HepG2 (cell line): ENCODE measurements around the gene ARL14EPL. TPM values are rescaled to one million over a fixed set of nuclear protein-coding genes. Genes with fewer than 3 reads are reported as not detected.

Source experiments
- CCDC6 ChIP-seq: sonication (generic); formaldehyde crosslinking; IDR thresholded peaks from 2 replicates; pipeline ENCODE4 v1.8.1; 2022; ENCODE audit warnings: mild to moderate bottlenecking, missing genetic modification reagents, moderate library complexity
- DNMT1 ChIP-seq: sonication (generic); formaldehyde crosslinking; IDR thresholded peaks from 2 replicates; pipeline ENCODE4 v1.5.1; 2020; ENCODE audit warnings: mild to moderate bottlenecking, missing genetic modification reagents
- ELF4 ChIP-seq: sonication (generic); formaldehyde crosslinking; IDR thresholded peaks from 2 replicates; pipeline ENCODE4 v1.5.0; 2020; ENCODE audit warnings: missing genetic modification reagents, mild to moderate bottlenecking, moderate library complexity, borderline replicate concordance
- FOXK2 ChIP-seq: fragments of 450-650 bp; IDR thresholded peaks from 2 replicates; pipeline ENCODE4 v1.6.1; 2016
- GABPA ChIP-seq, 2 experiments: IDR thresholded peaks; 2 replicates each; pipeline ENCODE4 v1.6.1; 2011 to 2016; ENCODE audit warnings: low read depth in 2 of 2, low read length in 1 of 2, missing biosample characterization in 1 of 2, missing genetic modification characterization in 1 of 2
- IKZF5 ChIP-seq: IDR thresholded peaks from 2 replicates; pipeline ENCODE4 v1.6.1; 2018; ENCODE audit warnings: missing genetic modification reagents, mild to moderate bottlenecking, missing compliant biosample characterization
- KMT2B ChIP-seq: IDR thresholded peaks from 2 replicates; pipeline ENCODE4 v1.6.1; 2016; ENCODE audit warnings: missing genetic modification reagents, missing compliant biosample characterization
- NBN ChIP-seq: fragments of 450-650 bp; conservative IDR thresholded peaks from 2 replicates; pipeline ENCODE4 v1.6.1; 2017
- NR2C2 ChIP-seq: sonication (generic); formaldehyde crosslinking; IDR thresholded peaks from 2 replicates; pipeline ENCODE4 v1.4.0; 2020; ENCODE audit warnings: missing genetic modification reagents, mild to moderate bottlenecking, moderate library complexity, borderline replicate concordance
- PHB2 ChIP-seq: fragments of 450-650 bp; IDR thresholded peaks from 2 replicates; pipeline ENCODE4 v1.6.1; 2018; ENCODE audit not compliant: partially characterized antibody
- PHF20 ChIP-seq: sonication (generic); formaldehyde crosslinking; IDR thresholded peaks from 2 replicates; pipeline ENCODE4 v1.5.0; 2020; ENCODE audit warnings: mild to moderate bottlenecking, missing genetic modification reagents
- SALL1 ChIP-seq: sonication (generic); formaldehyde crosslinking; IDR thresholded peaks from 2 replicates; pipeline ENCODE4 v1.8.0; 2022; ENCODE audit warnings: mild to moderate bottlenecking, missing genetic modification reagents
- SIX4 ChIP-seq: sonication (generic); formaldehyde crosslinking; IDR thresholded peaks from 2 replicates; pipeline ENCODE4 v1.4.0; 2020; ENCODE audit warnings: missing genetic modification reagents
- SNAPC5 ChIP-seq: sonication (generic); formaldehyde crosslinking; IDR thresholded peaks from 2 replicates; pipeline ENCODE4 v1.8.1; 2023; ENCODE audit warnings: mild to moderate bottlenecking, missing genetic modification reagents, borderline replicate concordance
- SP140L ChIP-seq: sonication (generic); formaldehyde crosslinking; IDR thresholded peaks from 2 replicates; pipeline ENCODE4 v1.4.0; 2020; ENCODE audit warnings: missing genetic modification reagents, borderline replicate concordance
- SRSF4 ChIP-seq: fragments of 200-400 bp; formaldehyde crosslinking; IDR thresholded peaks from one replicate; pipeline ENCODE4 v1.6.1; 2018; ENCODE audit warnings: mild to moderate bottlenecking, low read depth, low read length, moderate library complexity; ENCODE audit not compliant: poor library complexity, severe bottlenecking
- TBL1XR1 ChIP-seq: fragments of 150-350 bp; IDR thresholded peaks from 2 replicates; pipeline ENCODE4 v1.6.1; 2014; ENCODE audit warnings: borderline replicate concordance, low read length; ENCODE audit not compliant: partially characterized antibody
- ZBTB7B ChIP-seq: sonication (generic); formaldehyde crosslinking; IDR thresholded peaks from 2 replicates; pipeline ENCODE4 v1.4.0; 2020; ENCODE audit warnings: missing genetic modification reagents
- ZC3H13 ChIP-seq: sonication (generic); formaldehyde crosslinking; IDR thresholded peaks from 2 replicates; pipeline ENCODE4 v1.8.1; 2023; ENCODE audit warnings: mild to moderate bottlenecking, missing genetic modification reagents, moderate library complexity
- ZNF552 ChIP-seq: sonication (generic); formaldehyde crosslinking; IDR thresholded peaks from 2 replicates; pipeline ENCODE4 v1.9.0; 2022; ENCODE audit warnings: missing genetic modification reagents, mild to moderate bottlenecking, borderline replicate concordance
- ZNF580 ChIP-seq: IDR thresholded peaks from 2 replicates; pipeline ENCODE4 v1.6.1; 2016; ENCODE audit warnings: low read depth, borderline replicate concordance
- ZNF746 ChIP-seq: sonication (generic); formaldehyde crosslinking; IDR thresholded peaks from 2 replicates; pipeline ENCODE4 v1.8.0; 2022; ENCODE audit warnings: mild to moderate bottlenecking, missing genetic modification reagents
- ZNF784 ChIP-seq: sonication (generic); formaldehyde crosslinking; IDR thresholded peaks from 2 replicates; pipeline ENCODE4 v1.5.1; 2020; ENCODE audit warnings: missing genetic modification reagents, mild to moderate bottlenecking, borderline replicate concordance
- ZNF83 ChIP-seq: sonication (generic); formaldehyde crosslinking; IDR thresholded peaks from 2 replicates; pipeline ENCODE4 v1.4.0; 2020; ENCODE audit warnings: missing genetic modification reagents, mild to moderate bottlenecking, borderline replicate concordance
- ZUFSP ChIP-seq: sonication (generic); formaldehyde crosslinking; IDR thresholded peaks from 2 replicates; pipeline ENCODE4 v1.9.0; 2021; ENCODE audit warnings: missing genetic modification reagents, mild to moderate bottlenecking, borderline replicate concordance
- polyA plus RNA-seq, 8 experiments: library from polyadenylated mRNA; depleted of rRNA in 3 of 8; stranded (reverse) in 7 of 8; unstranded in 1 of 8; fragments of >200 nt; fragmentation: Illumina TruSeq in 4 of 8; extraction: Trizol in 4 of 8; gene quantifications; 2 replicates each; pipeline versions ENCODE4 v1.2.1 to v1.2.3, GENCODE V29; 2011 to 2016; ENCODE audit warnings: low read depth in 4 of 8, missing spikeins in 1 of 8, mixed read lengths in 1 of 8; ENCODE audit not compliant: insufficient read depth in 1 of 8
- total RNA-seq, 5 experiments: library from RNA; depleted of rRNA; stranded (reverse); fragments of >200 nt; fragmentation: Illumina TruSeq; extraction: Trizol; gene quantifications; 2 replicates each; pipeline ENCODE4 v1.2.3, GENCODE V29; 2016; ENCODE audit warnings: low read depth in 1 of 5

The ARL14EPL gene
- total and polyA plus RNA-seq, 2 of the 13 experiments (the other 11 are each of a cell fraction or from before 2014, with no cell fraction given): not detected

- TF ChIP-seq CCDC6 (CRISPR knock-in tag) (no peak), ZNF552 (CRISPR knock-in tag) (no peak), SNAPC5 (no peak), KMT2B (peak; percentile 95), TBL1XR1 (no peak), SRSF4 (no peak), DNMT1 (CRISPR knock-in tag) (peak; percentile 85; the same call in 1 of the 2 replicates), ZNF784 (CRISPR knock-in tag) (peak; percentile 65; the same call in 1 of the 2 replicates), PHF20 (CRISPR knock-in tag) (peak; percentile 83), FOXK2 (no peak), SIX4 (CRISPR knock-in tag) (peak; percentile 95), ZC3H13 (CRISPR knock-in tag) (peak; percentile 79; the same call in 1 of the 2 replicates), ZNF746 (CRISPR knock-in tag) (peak; percentile 50; the same call in 1 of the 2 replicates), ZUFSP (CRISPR knock-in tag) (no peak), ELF4 (peak; percentile 92), ZNF580 (CRISPR knock-in tag) (0 out of 2 replicates have a peak, but pooled peaks have one; percentile 27), PHB2 (no peak), SALL1 (CRISPR knock-in tag) (peak; percentile 63; the same call in 1 of the 2 replicates), IKZF5 (CRISPR knock-in tag) (peak; percentile 66; the same call in 1 of the 2 replicates), ZBTB7B (CRISPR knock-in tag) (peak; percentile 84), SP140L (CRISPR knock-in tag) (no peak), ZNF83 (CRISPR knock-in tag) (peak; percentile 28; the same call in 1 of the 2 replicates), NBN (no peak), NR2C2 (CRISPR knock-in tag) (peak; percentile 98), GABPA (IDR thresholded peaks at IDR 0.05; ENCODE audit: low read depth, low read length) (peak; percentile 66), GABPA (CRISPR knock-in tag; IDR thresholded peaks at IDR 0.05; ENCODE audit: low read depth) (peak; percentile 90)
These were observed 52.8 kb downstream of the ARL14EPL start, which contains the start of gene COMMD10 (continued) for GRCh38 chr5:116084871-116085715.
